Ovary (tissue), 9 donors: ENCODE measurements around the gene CD34. TPM values are rescaled to one million over a fixed set of nuclear protein-coding genes. Genes with fewer than 3 reads are reported as not detected.

Source experiments
- DNase-seq, 5 donors: peaks; one replicate each; pipeline ENCODE4 v3.0.0-alpha.2; 2019 to 2020
- H3K27ac ChIP-seq, 2 donors: fragments of 200-600 bp; one replicate each; pipeline versions ENCODE4 v1.5.1 to v1.8.0; 2019 to 2022
- H3K27me3 ChIP-seq: fragments of 200-600 bp; one replicate; pipeline ENCODE4 v1.8.0; 2022
- H3K36me3 ChIP-seq: fragments of 200-600 bp; sonication (generic); one replicate; pipeline ENCODE4 v1.5.1; 2019
- H3K4me1 ChIP-seq: one replicate; pipeline ENCODE4 v1.8.1; 2013; ENCODE audit warnings: mild to moderate bottlenecking, moderate library complexity; ENCODE audit not compliant: insufficient read depth
- H3K4me3 ChIP-seq: fragments of 200-600 bp; sonication (generic); one replicate; pipeline ENCODE4 v1.5.1; 2017
- H3K9me3 ChIP-seq, 2 donors: fragments of 200-600 bp in 1 of 2; sonication (generic) in 1 of 2; one replicate each; pipeline versions ENCODE4 v1.5.1 to v1.8.1; 2013 to 2019; ENCODE audit warnings: mild to moderate bottlenecking in 1 of 2, moderate library complexity in 1 of 2
- CTCF ChIP-seq, 3 donors: fragments of 450-650 bp in 2 of 3; fragments of 200-600 bp in 1 of 3; IDR thresholded peaks; one replicate each; pipeline versions ENCODE4 v1.5.1 to v1.8.0; 2016 to 2022; ENCODE audit warnings: antibody characterized with exemption in 3 of 3, mild to moderate bottlenecking in 1 of 3
- EP300 ChIP-seq: sonication (generic); formaldehyde crosslinking; IDR thresholded peaks from one replicate; pipeline ENCODE4 v1.6.1; 2017; ENCODE audit warnings: antibody characterized with exemption
- POLR2A ChIP-seq: fragments of 450-650 bp; IDR thresholded peaks from one replicate; pipeline ENCODE4 v1.6.1; 2017; ENCODE audit warnings: antibody characterized with exemption, mild to moderate bottlenecking, moderate library complexity
- WGBS, 3 donors: extraction: QIAGEN DNeasy Blood & Tissue Kit in 1 of 3; methylation state at CpG; one replicate each; pipeline versions ENCODE4 v1.1.5 to v1.1.7; 2013 to 2017; 5-methylcytosine and 5-hydroxymethylcytosine counted together
- intact Hi-C, 4 donors: fragments of 100-400 bp; cut with DNase I; formaldehyde crosslinking; loops; one replicate each; pipeline versions ENCODE4 v1.11.0 to v1.15.1; 2022 to 2023
- polyA plus RNA-seq, 2 donors: library from polyadenylated mRNA; stranded (reverse); fragments of 200-250 nt in 1 of 2; fragments of 350-450 nt in 1 of 2; fragmentation: Illumina TruSeq in 1 of 2; extraction: RNeasy Lipid Tissue Mini Kit (QIAGEN cat#74804) in 1 of 2; gene quantifications; one replicate each; pipeline ENCODE4 v1.2.3, GENCODE V29; 2013 to 2014
- total RNA-seq, 7 donors: library from RNA; depleted of rRNA in 2 of 7; stranded (reverse); fragments of >200 nt in 2 of 7; fragmentation: NEBNext Ultra II Directional in 3 of 7; extraction: Animal tissue kit (Norgen Biotek cat#: 25700) in 3 of 7; gene quantifications; one replicate each; pipeline versions ENCODE4 v1.1.0 to v1.2.4, GENCODE V29; 2016 to 2023
- donor health status: DM: no; HTN: no; CAD: no; lungs with moderate emphysema.
- donor health status: DM: no; HTN: no; CAD: no.
- donor health status: Bipolar disorder and iron deficiency.
- donor health status: DM: yes; HTN: yes; CAD: no.
- donor health status: DM: no; HTN: no; CAD: no.
- donor health status: DM: yes; HTN: yes; CAD: no.

CD34 gene
- total and polyA plus RNA-seq, 9 donors = 12.6 to 146 (median 25.9) TPM

- peak in 2 of 5 donors; percentile 29 to 63 for DNase-seq
- H3K4me1 ChIP-seq = peaks cover 4% of the 10 kb centered on the region
- intact Hi-C loops = no loop called here
- H3K36me3 ChIP-seq = no peaks in the 10 kb centered on the region
- H3K27ac ChIP-seq = no peak overlapping the region
- WGBS, 3 donors = 25 to 31% (median 28%) methylated on average over 8 of the region's 8 CpGs
- H3K9me3 ChIP-seq = no peaks in the 10 kb centered on the region
- TF ChIP-seq POLR2A = no peak
- TF ChIP-seq EP300 = no peak
- TF ChIP-seq CTCF (IDR thresholded peaks at IDR 0.05) = no peak
- H3K27me3 ChIP-seq = no peaks in the 10 kb centered on the region
- no peak overlapping the region for H3K4me3 ChIP-seq
Observed at GRCh38 chr1:207925210-207925609, 14.3 kb upstream of the CD34 start.

GRCh38 chr1:207923561-207923960, 12.6 kb upstream of the CD34 start:
- no peak overlapping the region for H3K4me3 ChIP-seq
- H3K27ac ChIP-seq = no peak overlapping the region
- TF ChIP-seq EP300 = no peak
- no peak for TF ChIP-seq POLR2A
- no peak for TF ChIP-seq CTCF (IDR thresholded peaks at IDR 0.05)
- no peak for DNase-seq
- intact Hi-C loops = no loop called here
- WGBS, 3 donors = 56 to 70% (median 57%) methylated on average over 7 of the region's 7 CpGs
- no peaks in the 10 kb centered on the region for H3K36me3 ChIP-seq
- H3K27me3 ChIP-seq = no peaks in the 10 kb centered on the region
- no peaks in the 10 kb centered on the region for H3K9me3 ChIP-seq
- peaks cover 4% of the 10 kb centered on the region for H3K4me1 ChIP-seq

DNA sequence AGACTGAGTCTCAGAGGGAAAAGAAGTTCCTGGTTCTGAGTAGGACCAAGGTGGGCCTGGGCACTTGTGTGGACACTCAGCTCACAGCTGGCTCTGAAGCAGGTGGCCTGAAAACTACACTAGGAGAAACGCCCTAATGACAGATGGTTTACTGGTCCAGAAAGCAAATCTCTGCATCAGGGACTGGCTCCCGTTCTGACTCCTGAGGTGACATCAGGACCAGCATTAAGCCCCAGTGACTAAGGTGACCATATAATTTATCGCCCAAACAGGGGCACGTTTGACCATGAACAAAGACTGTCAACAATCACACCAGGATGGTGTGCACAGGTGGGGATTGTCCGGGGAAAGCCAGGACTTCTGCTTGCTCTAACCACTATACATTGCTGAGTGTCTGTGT, 12.2 kb upstream of the CD34 start:
- intact Hi-C loops = no loop called here
- Histone ChIP-seq H3K4me3 (no peak overlapping the region), H3K27ac (no peak overlapping the region), H3K27me3 (no peaks in the 10 kb centered on the region), H3K9me3 (no peaks in the 10 kb centered on the region), H3K36me3 (no peaks in the 10 kb centered on the region), H3K4me1 (peaks cover 4% of the 10 kb centered on the region)
- no peak for DNase-seq
- 81 to 90% (median 82%) methylated on average over 5 of the region's 5 CpGs for WGBS, 3 donors
- no peak for TF ChIP-seq EP300
- TF ChIP-seq POLR2A = no peak
- TF ChIP-seq CTCF (IDR thresholded peaks at IDR 0.05) = no peak

- Histone ChIP-seq H3K36me3 (no peaks in the 10 kb centered on the region), H3K4me3 (no peak overlapping the region), H3K27ac (no peak overlapping the region), H3K27me3 (no peaks in the 10 kb centered on the region), H3K4me1 (peaks cover 4% of the 10 kb centered on the region), H3K9me3 (no peaks in the 10 kb centered on the region)
- 10 to 23% (median 21%) methylated on average over 8 of the region's 8 CpGs for WGBS, 3 donors
- intact Hi-C loops = no loop called here
- no peak for TF ChIP-seq POLR2A
- DNase-seq = peak in 1 of 5 donors; percentile 60
Observed at GRCh38 chr1:207922554-207922953, 11.6 kb upstream of the CD34 start.

DNA sequence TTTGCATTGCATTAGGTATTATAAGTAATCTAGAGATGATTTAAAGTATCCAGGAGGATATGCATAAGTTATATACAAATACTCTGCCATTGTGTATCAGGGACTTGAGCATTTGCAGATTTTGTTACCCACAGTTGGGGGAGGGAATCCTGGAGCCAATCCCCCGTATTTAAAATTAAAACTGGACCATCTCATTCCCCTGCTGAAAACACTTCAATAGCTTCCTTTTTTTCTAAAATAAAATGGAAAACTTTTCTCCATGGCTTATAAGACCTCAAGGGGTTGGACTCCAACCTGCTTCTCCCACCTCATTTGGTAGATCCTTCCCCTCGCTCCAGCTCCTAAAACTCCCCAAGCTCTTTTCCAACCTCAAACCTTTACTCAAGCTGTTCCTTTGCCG, 10.4 kb upstream of the CD34 start:
- Histone ChIP-seq H3K27me3 (no peaks in the 10 kb centered on the region), H3K27ac (no peak overlapping the region), H3K9me3 (no peaks in the 10 kb centered on the region), H3K4me1 (peaks cover 4% of the 10 kb centered on the region), H3K36me3 (no peaks in the 10 kb centered on the region), H3K4me3 (no peak overlapping the region)
- TF ChIP-seq EP300 (no peak), CTCF (IDR thresholded peaks at IDR 0.05) (no peak), POLR2A (no peak)
- DNase-seq = no peak
- intact Hi-C loops = no loop called here
- WGBS, 3 donors = 82 to 94% (median 92%) methylated on average over 3 of the region's 3 CpGs
